T47D (cell line): ENCODE data around the gene ALG12.

Experiments used
- DNase-seq, 2 experiments: peaks; one replicate each; pipeline versions ENCODE4 v3.0.0 to v3.0.0-alpha.2; 2011 to 2012; ENCODE audit warnings: low read depth in 1 of 2, low spot score in 1 of 2
- JUND ChIP-seq: IDR thresholded peaks from 2 replicates; pipeline ENCODE4 v1.6.1; 2012; ENCODE audit warnings: low read depth
- in situ Hi-C: cut with HindIII; loops from 2 replicates; pipeline ENCODE4 v1.10.0; 2016; ENCODE audit warnings: low sequenced_read_pairs, low pct_unique_long_range_greater_than_20kb

ALG12 gene

GRCh38 chr22:49906071-49906798 lies 12.0 kb downstream of the ALG12 start:
- in situ Hi-C loops = no loop called here
- no peak for TF ChIP-seq JUND
- DNase-seq = no peak

DNA sequence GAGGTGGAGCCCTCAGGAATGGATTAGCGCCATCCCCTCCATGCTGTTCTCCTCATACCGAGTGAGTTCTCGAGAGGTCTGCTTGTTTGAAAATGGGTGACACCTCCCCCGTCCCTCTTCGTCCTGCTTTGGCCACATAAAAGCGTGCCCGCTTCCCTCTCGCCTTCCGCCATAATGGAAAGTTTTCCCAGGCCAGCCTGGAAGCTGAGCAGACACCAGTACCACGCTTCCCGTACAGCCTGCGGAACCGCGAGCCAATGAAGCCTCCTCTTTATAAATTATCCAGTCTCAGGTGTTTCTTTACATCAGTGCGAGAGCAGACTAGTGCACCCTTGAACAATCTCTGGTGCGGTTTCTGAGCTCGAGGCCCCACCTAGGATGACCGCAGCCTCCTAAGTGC lies 12.8 kb downstream of the ALG12 start:
- in situ Hi-C loops = no loop called here
- DNase-seq = no peak
- no peak for TF ChIP-seq JUND

- DNase-seq = no peak
- no peak for TF ChIP-seq JUND
- in situ Hi-C loops = no loop called here
These were observed 14.2 kb downstream of the ALG12 start for GRCh38 chr22:49904040-49904369.

DNA sequence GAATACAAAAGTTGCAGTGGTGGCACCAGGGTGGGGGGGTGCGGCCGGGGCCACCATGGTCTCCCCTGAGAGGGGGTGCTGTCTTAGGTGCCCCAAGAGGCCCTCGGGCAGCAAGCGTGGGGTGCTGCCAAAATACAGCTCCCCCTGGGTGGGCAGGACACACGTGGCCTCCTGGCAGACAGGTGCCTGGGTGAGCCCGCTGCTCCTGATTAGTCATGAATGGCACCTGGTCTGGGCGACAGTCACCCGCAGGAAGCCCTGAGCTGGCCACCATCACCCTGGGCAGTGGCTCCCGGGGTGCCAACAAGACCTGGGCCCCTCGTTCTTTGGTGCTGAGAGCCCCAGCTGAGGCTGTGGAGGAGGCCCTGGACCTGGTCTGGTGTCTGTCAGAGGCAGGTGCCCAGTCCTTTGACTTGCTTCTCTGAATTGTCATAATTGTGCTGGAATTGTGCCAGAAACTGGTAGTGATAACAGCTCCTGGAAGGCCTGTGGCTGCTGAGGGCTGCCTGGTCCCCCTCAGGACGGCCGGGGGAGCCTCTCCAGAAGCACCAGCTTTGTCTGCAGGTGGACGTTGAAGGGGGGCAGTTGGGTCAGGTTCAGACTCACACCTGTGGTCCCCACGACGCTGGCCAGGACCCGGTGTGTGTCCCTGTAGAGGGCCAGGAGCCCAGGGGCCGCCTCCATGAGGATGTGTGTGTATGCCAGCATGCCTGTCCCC lies 14.8 kb downstream of the ALG12 start:
- DNase-seq = no peak
- in situ Hi-C loops = no loop called here
- TF ChIP-seq JUND = no peak

DNA sequence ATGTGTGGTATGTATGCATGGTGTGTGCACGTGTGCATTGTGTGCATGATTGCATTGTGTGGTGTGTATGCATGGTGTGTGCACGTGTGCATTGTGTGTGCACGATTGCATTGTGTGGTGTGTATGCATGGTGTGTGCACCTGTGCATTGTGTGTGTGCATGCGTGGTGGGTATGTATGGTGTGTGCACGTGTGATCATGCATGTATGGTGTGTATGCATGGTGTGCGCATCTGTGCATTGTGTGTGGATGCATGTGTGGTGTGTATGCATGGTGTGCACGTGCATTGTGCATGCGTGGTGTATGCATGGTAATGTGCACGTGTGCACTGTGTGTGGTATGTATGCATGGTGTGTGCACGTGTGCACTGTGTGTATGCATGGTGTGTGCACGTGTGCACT lies 16.8 kb downstream of the ALG12 start:
- DNase-seq = no peak
- in situ Hi-C loops = no loop called here

GRCh38 chr22:49900441-49901230 lies 17.6 kb downstream of the ALG12 start:
- in situ Hi-C loops = no loop called here
- no peak for DNase-seq
- TF ChIP-seq JUND = no peak

More for the DNA sequence above, 16.8 kb downstream of the ALG12 start:
- TF ChIP-seq JUND = no peak

GRCh38 chr22:49899530-49899929 lies 18.7 kb downstream of the ALG12 start:
- no peak for TF ChIP-seq JUND
- in situ Hi-C loops = no loop called here
- DNase-seq = no peak

- no peak for DNase-seq
- no peak for TF ChIP-seq JUND
- in situ Hi-C loops = no loop called here
These were observed 21.1 kb downstream of the ALG12 start for GRCh38 chr22:49897015-49897684.

DNA sequence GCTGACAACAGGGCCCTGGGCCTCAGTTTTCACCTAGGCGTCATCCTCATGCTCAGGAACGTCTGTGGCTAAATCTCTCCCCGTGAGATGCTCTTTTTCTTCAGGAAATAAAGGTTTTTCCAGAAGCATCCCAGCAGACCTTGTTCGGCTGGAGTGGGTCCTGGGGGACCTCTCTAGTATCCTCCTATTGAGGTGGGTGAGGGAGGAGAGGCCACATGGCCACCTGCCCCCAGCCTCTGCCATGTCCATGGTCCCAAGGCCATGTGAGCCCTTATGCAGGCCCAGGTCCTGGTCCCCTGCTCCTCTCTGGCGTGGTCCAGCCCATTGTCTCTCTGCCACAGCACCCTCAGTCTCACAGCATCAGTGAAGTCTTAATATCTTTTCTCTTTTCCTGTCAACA lies 22.0 kb downstream of the ALG12 start:
- no peak for TF ChIP-seq JUND
- DNase-seq = no peak
- in situ Hi-C loops = no loop called here

GRCh38 chr22:49894322-49895054 lies 23.8 kb downstream of the ALG12 start:
- no peak for DNase-seq
- in situ Hi-C loops = no loop called here
- TF ChIP-seq JUND = no peak

DNA sequence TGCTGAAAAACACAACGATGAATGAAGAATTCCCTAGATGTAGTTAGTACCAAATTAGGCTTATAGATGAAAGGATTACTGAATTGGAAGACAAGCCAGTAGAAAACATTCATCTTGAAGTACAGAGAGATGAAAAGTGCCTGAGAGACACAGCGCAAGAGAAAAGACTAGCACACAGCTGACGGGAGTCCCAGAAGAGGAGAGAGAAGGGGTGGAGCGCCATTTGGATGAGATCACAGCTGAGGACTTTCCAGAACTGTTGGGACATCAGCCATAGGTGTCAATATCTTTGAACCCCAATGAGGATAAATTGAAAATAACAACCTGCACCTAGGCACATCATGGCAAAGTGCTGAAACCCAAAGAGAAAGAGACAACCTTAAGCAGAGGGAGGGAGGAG lies 25.2 kb downstream of the ALG12 start:
- in situ Hi-C loops = no loop called here
- no peak for TF ChIP-seq JUND
- no peak for DNase-seq
